ENCODE measurements around the gene PCDH17. TPM values are rescaled to one million over a fixed set of nuclear protein-coding genes. Genes with fewer than 3 reads are reported as not detected.

PCDH17 gene
- total and polyA plus RNA-seq, 9 of the 15 experiments (the other 6 are each of a cell fraction or from before 2014, with no cell fraction given) = not detected

DNA sequence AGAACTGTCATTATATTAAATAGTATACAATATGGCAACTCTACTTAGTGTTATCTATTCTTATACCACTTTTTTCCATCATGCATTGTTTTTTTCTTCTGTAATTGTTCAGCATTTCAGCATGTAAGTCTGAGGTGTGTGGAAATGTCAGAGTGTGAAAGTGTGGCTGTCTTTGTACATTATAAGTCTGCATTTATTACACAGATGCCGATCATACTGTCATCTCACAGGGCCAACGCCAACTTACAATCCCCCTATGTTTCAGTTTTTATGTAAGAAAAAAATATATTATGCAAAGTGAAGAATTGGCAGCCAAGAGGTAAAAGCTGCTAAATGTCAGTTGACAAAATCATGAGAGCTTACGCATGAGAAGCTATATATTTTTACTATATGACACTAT is 42.9 kb upstream of the PCDH17 start:
- ATAC-seq = no peak
- H3K79me2 ChIP-seq (ENCODE audit: control insufficient read depth, insufficient read depth, low read length) = no peaks in the 10 kb centered on the region
- BruUV-seq (replicated peaks) = no TSS peak
- POLR2A ChIA-PET = no interaction called here
- FAIRE-seq = no peak
- TF ChIP-seq, protein P1, sequence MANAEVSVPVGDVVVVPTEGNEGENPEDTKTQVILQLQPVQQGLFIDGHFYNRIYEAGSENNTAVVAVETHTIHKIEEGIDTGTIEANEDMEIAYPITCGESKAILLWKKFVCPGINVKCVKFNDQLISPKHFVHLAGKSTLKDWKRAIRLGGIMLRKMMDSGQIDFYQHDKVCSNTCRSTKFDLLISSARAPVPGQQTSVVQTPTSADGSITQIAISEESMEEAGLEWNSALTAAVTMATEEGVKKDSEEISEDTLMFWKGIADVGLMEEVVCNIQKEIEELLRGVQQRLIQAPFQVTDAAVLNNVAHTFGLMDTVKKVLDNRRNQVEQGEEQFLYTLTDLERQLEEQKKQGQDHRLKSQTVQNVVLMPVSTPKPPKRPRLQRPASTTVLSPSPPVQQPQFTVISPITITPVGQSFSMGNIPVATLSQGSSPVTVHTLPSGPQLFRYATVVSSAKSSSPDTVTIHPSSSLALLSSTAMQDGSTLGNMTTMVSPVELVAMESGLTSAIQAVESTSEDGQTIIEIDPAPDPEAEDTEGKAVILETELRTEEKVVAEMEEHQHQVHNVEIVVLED (CRISPR knock-in tag; IDR thresholded peaks at IDR 0.05) = no peak
- no peaks in the 10 kb centered on the region for H3K27me3 ChIP-seq (ENCODE audit: control insufficient read depth in 2 of 2, insufficient read depth in 2 of 2, low read length in 2 of 2)
- intact Hi-C loops (cut with micrococcal nuclease) = no loop called here
- no peak for DNase-seq (ENCODE audit: extremely low read depth in 1 of 4, low spot score in 3 of 4)
- H3K4me3 ChIP-seq = no peak overlapping the region
- no peak overlapping the region for H3K4me2 ChIP-seq (ENCODE audit: insufficient read depth, low read length)
- H3K9me3 ChIP-seq (replicated peaks; ENCODE audit: control insufficient read depth, insufficient read depth, low read depth, low read length) = no peaks in the 10 kb centered on the region
- H2AFZ ChIP-seq (ENCODE audit: low read depth, low read length) = no peak overlapping the region
- no peak overlapping the region for H3K27ac ChIP-seq (ENCODE audit: extremely low read depth, low read depth, low read length)
- CTCF ChIA-PET (ENCODE audit: low intra/inter-chr PET ratio) = no interaction called here
- no peaks in the 10 kb centered on the region for H4K20me1 ChIP-seq (replicated peaks; ENCODE audit: control insufficient read depth, insufficient read depth, low read length)
- in situ Hi-C loops (cut with MboI) = no loop called here
- H3K9ac ChIP-seq (ENCODE audit: insufficient read depth in 1 of 2, low read depth in 2 of 2, low read length in 2 of 2) = no peak overlapping the region
- H3K36me3 ChIP-seq (ENCODE audit: control insufficient read depth, insufficient read depth, low read length) = no peaks in the 10 kb centered on the region
- WGBS (ENCODE audit: insufficient coverage, low coverage, missing lambda C conversion rate) = 0% methylated on average over 3 of the region's 3 CpGs
- H3K9me1 ChIP-seq (ENCODE audit: control insufficient read depth, insufficient read depth, low read length) = no peaks in the 10 kb centered on the region
- H3K4me1 ChIP-seq (replicated peaks in 1 of 2; ENCODE audit: control insufficient read depth in 2 of 2, insufficient read depth in 2 of 2, low read length in 2 of 2) = no peaks in the 10 kb centered on the region

DNA sequence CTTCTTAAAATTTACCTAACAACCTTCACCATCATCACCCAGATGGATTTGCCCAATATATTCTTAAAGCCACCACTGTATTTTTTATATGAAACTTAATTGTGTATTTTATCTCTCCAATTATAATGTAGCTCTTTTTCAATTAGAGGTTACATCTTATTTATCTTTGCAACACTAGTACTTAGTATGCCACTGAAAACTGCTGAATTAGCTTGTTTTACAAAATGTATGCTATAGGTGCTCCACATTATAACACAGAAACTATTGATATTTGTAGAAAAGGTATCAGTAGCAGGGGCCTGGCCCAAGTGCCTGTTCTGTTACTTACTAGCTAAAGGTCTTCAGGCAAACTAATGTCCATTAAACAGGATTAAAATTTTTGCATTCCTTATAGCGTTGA is 35.8 kb upstream of the PCDH17 start:
- no peak for ATAC-seq
- no peaks in the 10 kb centered on the region for H3K9me1 ChIP-seq (ENCODE audit: control insufficient read depth, insufficient read depth, low read length)
- no peak overlapping the region for H2AFZ ChIP-seq (ENCODE audit: low read depth, low read length)
- WGBS (ENCODE audit: insufficient coverage, low coverage, missing lambda C conversion rate) = 0% methylated on average over 1 of the region's 1 CpG
- no peaks in the 10 kb centered on the region for H3K79me2 ChIP-seq (ENCODE audit: control insufficient read depth, insufficient read depth, low read length)
- H3K9ac ChIP-seq (ENCODE audit: insufficient read depth in 1 of 2, low read depth in 2 of 2, low read length in 2 of 2) = no peak overlapping the region
- H3K4me2 ChIP-seq (ENCODE audit: insufficient read depth, low read length) = no peak overlapping the region
- no peak overlapping the region for H3K27ac ChIP-seq (ENCODE audit: extremely low read depth, low read depth, low read length)
- POLR2A ChIA-PET = no interaction called here
- no peaks in the 10 kb centered on the region for H3K27me3 ChIP-seq (ENCODE audit: control insufficient read depth in 2 of 2, insufficient read depth in 2 of 2, low read length in 2 of 2)
- TF ChIP-seq RFX5 (IDR thresholded peaks at IDR 0.05; ENCODE audit: low read depth, low read length) (no peak), KLF16 (IDR thresholded peaks at IDR 0.05) (no peak), ZNF316 (IDR thresholded peaks at IDR 0.05) (0 out of 2 replicates have a peak, but pooled peaks have one; percentile 18), ZNF436 (CRISPR knock-in tag; IDR thresholded peaks at IDR 0.05) (no peak)
- no peaks in the 10 kb centered on the region for H3K36me3 ChIP-seq (ENCODE audit: control insufficient read depth, insufficient read depth, low read length)
- CTCF ChIA-PET (ENCODE audit: low intra/inter-chr PET ratio) = no interaction called here
- in situ Hi-C loops (cut with MboI) = no loop called here
- no peaks in the 10 kb centered on the region for H4K20me1 ChIP-seq (replicated peaks; ENCODE audit: control insufficient read depth, insufficient read depth, low read length)
- FAIRE-seq = no peak
- no peaks in the 10 kb centered on the region for H3K9me3 ChIP-seq (replicated peaks; ENCODE audit: control insufficient read depth, insufficient read depth, low read depth, low read length)
- H3K4me1 ChIP-seq (replicated peaks in 1 of 2; ENCODE audit: control insufficient read depth in 2 of 2, insufficient read depth in 2 of 2, low read length in 2 of 2) = no peaks in the 10 kb centered on the region
- no peak overlapping the region for H3K4me3 ChIP-seq
- DNase-seq (ENCODE audit: extremely low read depth in 1 of 4, low spot score in 3 of 4) = no peak
- BruUV-seq (replicated peaks) = no TSS peak
- intact Hi-C loops (cut with micrococcal nuclease) = no loop called here
